Activated effector memory CD4-positive, alpha-beta T cell treated with Interleukin-2 at 50 U/mL for 16 hours (primary cell): ENCODE data around the gene ITPKC.
"Not testable (repeated sequence)": the region's sequence is repeated elsewhere in the genome, so short reads cannot be mapped to it uniquely, and the experiment has no call there.

ENCODE experiments used
- DNase-seq: peaks from one replicate; pipeline ENCODE4 v3.0.0-alpha.2; 2020

The ITPKC gene

DNA sequence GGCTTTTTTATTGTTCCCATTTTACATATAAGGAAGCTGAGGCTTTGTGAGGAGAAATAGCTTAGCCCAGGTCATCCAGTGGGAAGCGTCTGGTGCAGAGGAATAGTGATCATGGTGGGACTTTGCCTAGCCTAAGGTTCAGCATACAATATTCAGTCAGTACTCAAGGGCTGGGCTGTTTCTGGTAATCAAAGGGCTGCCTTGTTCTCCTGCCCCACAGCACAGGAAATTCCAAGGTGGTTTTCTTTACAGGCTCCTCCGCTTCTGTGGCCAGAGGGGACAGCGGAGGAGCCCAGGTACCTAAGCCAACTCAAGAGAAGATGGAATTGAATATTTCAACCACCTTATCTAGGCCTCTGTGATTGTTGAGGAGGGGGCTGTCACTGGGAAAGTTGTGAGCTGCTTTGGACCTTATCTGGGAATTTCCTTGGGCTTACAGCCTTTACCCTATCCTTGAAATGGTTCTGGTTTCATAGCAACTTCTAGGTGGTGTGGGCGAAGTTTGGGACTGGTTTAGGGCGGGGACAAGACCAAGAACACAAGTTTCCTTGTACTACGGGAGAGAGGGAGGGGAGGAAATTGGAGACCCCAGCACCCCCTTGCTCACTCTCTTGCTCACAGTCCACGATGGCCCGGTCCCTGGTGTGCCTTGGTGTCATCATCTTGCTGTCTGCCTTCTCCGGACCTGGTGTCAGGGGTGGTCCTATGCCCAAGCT lies 58.2 kb downstream of the ITPKC start, which contains the start of gene MIA:
MIA (plus strand) TSS at position 606 of the 716 bp plus-strand sequence; CDS start at position 628, 22 bp downstream.
- no peak for DNase-seq

DNA sequence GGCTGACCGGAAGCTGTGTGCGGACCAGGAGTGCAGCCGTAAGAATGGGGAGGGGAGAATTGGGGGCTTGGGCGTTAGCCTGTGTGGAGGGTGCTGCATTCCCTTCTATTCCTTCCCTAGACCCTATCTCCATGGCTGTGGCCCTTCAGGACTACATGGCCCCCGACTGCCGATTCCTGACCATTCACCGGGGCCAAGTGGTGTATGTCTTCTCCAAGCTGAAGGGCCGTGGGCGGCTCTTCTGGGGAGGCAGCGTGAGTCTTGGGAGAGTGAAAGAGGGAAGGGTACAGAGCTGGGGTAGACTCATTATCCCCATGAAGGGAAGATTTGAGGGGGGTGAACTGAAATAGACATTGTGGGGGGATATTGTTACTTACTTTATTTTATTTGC lies 58.7 kb downstream of the ITPKC start:
- DNase-seq: no peak

DNA sequence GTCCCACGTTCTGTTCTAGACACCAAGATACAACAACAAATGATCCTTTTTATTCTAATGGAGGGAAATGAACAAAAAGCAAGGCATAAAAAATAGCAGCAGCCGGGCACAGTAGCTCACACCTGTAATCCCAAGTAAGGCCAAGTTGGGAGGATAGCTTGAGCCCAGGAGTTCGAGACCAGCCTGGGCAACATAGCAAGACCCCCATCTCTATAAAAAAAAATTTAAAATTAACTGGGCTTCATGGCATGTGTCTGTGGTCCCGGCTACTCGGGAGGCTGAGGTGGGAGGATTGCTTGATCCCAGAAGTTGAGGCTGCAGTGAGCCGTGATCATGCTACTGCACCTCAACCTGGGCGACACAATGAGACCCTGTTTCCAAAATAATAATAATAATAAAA lies 59.5 kb downstream of the ITPKC start:
- no peak for DNase-seq

DNA sequence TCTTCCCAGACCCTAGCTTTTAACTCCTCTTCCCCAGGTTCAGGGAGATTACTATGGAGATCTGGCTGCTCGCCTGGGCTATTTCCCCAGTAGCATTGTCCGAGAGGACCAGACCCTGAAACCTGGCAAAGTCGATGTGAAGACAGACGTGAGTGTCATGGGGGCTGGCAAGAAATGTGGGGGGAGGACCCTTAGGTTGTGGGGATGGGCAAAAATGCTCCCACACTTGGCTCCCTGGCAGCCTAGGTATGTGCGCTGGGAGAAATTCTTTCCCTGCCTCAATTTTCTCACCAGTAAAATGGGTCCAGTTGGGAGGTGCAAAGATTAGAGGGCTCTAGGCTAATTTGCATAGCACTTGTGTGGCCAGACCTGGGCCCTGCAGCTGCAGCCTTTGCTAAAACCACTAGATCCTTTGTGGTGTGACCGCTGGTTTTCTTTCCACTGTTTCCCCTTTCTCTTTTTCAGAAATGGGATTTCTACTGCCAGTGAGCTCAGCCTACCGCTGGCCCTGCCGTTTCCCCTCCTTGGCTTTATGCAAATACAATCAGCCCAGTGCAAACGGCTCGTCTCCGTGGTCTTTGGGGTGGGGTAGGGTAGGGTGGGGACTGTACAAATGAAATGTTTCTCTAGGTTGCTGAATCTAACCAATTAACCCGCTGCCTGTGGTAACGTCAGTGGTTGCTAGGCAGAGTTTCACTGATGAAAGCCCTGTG lies 60.2 kb downstream of the ITPKC start:
- DNase-seq: peak; percentile 81

DNA sequence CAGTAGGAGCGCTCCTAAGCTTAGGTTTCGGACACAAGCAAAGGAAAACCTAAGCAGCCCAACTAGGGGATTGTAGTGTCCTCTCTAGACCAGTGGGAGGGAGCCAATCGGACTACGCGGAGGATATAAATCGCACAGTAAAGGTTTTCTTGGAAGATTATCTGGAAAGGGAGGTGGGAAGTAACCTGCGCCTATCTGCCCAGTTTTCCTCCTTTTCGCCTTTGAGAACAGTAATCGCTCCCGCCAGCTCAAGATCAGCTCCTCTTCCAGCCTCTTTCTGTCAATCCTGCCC lies 60.7 kb downstream of the ITPKC start:
- no peak for DNase-seq

DNA sequence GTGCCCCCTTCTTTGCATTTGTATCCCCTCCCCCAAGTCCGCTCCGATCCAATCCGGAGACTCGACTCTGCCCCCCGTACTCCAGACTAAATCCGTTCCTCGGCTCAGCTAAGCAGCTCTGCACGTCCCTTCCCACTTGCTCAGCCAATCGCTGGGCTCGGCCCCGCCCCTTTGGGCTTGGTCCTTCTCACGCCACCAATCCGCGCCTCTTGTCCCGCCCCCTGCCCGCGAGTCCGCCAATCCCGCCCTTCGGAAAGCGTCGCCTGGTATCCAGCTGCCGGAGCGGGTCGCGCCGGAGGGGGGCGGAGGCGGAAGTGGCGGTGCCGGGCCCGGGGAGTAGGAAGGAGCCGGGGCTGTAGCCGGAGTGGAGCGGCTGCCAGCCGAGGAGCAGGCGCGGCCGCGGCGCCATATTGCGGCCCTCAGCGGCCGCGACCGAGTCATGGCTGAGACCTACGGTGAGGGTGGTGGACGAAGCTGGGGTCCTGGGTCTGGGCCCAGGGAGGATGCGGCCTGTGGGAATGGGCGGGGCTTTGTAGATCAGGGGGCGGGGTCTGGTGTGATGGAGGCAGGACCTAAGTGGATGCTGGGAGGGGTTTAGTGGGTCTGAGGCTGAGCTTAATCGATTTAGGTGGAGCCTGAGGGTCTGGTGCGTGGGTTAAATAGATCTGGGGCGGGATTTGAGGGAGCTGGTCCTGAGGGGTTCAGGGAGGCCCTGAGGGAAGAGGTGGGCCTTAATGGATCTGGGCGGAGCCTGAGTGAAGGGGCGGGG lies 61.2 kb downstream of the ITPKC start, which contains the start of gene RAB4B:
RAB4B (plus strand) TSS at position 311 of the 769 bp plus-strand sequence; CDS start at position 440, 129 bp downstream.
- peak; percentile 100 for DNase-seq

DNA sequence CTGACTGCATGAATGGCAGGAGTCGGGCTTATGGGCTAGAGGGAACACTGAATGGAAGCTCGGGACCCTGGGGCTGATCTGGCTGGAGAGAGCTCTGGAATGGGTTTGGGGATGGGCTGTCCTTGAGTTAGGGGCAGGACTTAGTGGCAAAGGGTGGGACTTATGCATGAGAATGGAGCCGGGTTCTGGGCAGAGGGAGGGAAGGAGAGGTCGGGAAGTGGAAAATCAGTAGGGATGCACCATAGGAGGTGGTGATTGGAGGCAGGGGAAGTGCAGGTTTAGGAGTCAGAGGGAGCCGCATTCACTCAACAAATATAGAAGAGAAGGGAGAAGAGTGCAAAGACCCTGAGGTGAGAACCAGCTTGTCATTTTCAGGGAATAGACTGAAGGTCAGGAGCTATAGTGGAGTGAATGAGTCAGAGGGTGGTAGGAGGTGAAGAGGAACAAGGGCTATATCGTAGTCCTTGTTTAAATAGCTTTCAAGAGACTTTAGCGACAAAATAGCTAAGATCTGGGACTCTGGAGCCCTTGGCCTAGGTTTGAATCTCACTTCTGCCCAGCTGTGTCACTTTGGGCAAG lies 61.9 kb downstream of the ITPKC start:
- no peak for DNase-seq

DNA sequence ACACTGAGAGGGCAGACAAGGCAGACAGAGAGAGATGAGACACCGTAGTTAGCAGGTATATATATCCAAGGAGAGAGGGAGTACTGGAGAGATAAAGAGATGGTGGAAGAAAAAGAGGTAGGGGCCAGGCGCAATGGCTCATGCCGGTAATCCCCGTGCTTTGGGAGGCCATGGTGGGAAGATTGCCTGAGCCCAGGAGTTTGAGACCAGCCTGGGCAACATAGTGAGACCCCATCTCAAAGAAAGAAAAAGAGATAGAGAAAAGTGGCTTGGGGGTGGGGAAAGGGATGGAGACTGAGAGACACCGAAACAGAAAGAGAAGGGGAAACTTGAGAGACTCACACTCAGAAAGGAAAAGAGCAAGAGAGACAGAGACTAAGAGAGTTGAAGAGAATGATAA lies 63.7 kb downstream of the ITPKC start:
- no peak for DNase-seq

DNA sequence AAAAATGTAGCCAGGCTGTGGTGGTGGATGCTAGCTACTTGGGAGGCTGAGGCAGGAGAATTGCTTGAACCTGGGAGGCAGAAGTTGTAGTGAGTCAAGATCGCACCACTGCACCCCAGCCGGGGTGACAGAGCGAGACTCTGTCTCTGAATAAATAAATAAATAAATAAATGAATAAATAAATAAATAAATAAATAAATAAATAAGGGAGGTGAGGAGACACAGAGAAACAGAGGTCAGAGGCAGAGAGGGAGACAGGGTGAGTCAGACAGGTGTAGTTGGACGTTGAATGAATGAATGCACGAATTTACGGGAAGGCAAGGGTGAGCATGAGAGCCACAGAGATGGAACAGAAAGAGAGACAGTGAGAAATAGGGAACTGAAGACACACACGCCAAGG lies 64.2 kb downstream of the ITPKC start:
- no peak for DNase-seq

DNA sequence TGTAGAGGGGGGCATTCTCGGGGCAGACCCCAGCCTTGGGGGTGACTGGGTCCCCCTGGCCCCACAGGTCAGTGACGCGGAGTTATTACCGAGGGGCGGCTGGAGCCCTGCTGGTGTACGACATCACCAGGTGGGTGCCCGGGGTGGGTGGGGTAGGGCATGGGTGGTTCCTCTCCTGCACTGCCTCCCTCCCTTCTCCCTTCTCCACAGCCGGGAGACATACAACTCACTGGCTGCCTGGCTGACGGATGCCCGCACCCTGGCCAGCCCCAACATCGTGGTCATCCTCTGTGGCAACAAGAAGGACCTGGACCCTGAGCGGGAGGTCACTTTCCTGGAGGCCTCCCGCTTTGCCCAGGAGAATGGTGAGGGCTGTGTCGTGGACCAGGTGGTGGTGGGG lies 66.8 kb downstream of the ITPKC start:
- DNase-seq: no peak

DNA sequence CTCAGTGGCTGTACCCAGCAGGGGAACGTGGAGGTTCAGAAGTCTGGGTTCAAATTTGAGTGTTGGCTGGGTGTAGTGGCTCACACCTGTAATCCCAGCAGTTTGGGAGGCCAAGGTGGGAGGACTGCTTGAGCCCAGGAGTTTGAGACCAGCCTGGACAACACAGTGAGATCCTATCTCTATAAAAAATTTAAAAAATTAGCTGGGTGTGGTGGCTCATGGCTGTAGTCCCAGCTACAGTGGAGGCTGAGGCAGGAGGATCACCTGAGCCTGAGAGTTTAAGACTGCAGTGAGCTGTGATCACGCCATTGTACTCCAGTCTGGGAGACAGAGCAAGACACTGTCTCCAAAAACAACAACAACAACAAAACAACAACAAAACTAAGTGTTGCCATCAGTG lies 67.2 kb downstream of the ITPKC start:
- DNase-seq: not testable (repeated sequence)

DNA sequence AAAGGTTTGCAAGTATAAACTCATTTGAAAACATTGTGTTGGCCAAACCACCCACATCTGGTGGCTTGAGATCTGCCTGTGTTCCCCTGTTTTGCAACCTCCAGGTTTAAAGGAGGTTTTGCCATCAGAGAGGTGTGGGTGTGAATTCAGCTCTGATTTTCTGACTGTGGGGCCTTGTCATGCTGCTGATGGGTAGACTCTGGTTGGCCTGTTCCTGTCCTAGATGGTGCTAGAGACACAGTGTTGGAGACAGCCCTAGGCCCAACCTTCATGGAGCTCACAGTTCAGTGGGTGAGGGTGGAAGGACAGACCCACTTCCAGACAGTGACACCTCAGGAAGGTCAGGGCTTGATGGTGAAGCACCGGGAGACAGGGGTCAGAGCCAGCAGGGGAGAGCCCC lies 68.6 kb downstream of the ITPKC start:
- no peak for DNase-seq

DNA sequence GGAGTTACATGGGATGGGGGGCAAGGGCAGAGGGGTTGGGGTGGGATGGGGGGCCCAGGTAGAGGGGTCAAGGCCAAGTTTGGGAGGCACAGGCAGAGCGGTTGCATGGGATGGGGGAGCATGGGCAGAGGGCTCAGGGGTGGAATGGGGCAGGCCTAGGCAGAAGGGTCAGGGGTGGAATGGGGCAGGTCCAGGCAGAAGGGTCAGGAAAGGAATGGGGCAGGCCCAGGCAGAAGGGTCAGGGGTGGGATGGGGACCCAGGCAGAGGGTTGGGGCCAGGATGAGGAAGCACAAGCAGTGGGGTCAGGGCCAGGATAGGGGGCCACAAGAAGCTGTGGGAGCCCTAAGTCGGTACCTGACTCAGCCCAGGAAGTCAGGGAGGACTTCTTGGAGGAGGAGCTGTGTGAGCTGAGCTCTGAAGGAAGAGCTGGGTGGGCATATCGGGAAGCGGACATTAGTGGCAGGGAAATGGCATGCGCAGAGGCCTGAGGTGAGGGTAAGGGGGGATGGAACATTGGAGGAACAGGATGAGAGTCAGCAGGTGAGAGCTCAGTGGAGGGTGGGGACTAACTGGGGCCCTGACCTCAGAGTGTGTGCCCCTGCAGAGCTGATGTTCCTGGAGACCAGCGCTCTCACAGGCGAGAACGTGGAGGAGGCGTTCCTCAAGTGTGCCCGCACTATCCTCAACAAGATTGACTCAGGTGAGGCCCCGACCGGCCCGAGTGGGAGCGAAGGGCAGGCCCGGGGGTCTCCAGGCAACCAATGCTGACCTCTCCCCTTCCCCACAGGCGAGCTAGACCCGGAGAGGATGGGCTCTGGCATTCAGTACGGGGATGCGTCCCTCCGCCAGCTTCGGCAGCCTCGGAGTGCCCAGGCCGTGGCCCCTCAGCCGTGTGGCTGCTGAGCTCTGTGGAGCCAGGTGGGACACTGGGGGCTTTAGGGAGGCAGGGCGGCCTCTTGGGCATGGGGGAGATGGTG lies 69.4 kb downstream of the ITPKC start:
- DNase-seq: no peak
